Amniotic epithelial cell (primary cell): Measurements from ENCODE around the gene RASSF10.

Experiments
- DNase-seq: peaks from one replicate; pipeline ENCODE4 v3.0.0-alpha.2; 2010; ENCODE audit warnings: low read depth

The RASSF10 gene

DNA sequence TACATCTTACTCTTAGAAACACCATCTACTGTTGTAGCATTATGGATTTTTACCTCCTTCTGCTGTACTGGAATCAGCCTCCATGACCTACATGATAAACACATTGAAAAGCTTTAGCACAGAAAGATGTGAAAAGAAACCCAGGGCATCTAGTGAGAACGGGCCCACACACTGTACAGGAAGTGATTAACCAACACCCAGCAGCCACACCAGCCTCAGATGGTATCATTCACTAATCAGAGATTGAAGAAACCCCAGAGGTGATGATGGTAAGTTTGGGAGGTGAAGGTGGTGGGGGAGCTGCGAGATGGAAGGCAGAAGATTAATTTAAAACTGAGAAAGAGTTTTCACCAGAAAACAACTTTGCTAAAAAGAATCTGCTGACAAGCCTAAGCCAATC is 46.1 kb downstream of the RASSF10 start:
- DNase-seq, result no peak

DNA sequence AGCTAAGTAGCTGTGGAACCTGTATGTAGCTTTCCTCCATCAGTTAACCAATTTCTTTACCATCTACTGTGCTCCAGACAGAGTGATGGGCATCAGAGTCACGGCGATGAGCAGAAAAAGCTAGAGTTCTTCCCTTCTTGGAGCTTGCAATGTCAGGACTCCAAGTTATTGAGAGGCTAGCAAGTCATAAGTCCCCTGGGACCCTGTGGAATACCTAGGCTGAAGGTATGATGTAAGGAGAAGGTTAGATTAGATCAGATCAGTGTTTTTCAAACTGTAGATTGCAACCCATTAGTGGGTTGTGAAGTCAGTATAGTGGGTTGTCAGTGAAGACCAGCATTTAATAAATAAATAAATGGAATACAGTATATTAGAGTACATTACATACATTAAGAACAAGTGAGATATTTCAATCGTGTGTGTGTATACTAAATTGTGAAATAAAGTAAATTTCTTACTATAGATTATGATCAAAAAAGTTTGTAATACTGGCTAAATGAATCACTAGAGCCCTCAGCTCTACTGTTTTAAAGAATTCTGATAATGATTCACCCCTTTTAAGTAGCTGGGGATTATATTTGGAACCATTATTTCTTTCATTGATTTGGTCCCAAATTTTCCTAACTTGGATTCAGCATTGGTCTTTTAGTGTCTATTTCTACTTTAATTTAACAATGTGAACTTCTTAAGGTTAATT is 52.3 kb downstream of the RASSF10 start:
- no peak for DNase-seq
